Measurements from ENCODE around the gene RDX. TPM values are rescaled to one million over a fixed set of nuclear protein-coding genes. Genes with fewer than 3 reads are reported as not detected.
"Not testable (repeated sequence)": the region's sequence is repeated elsewhere in the genome, so short reads cannot be mapped to it uniquely, and the experiment has no call there.

Gene RDX
- total RNA-seq, 2 donors from 2014 or later, result 121 to 127 TPM

- no peak overlapping the region for H3K9ac ChIP-seq (ENCODE audit: extremely low read depth, low read length, poor library complexity, severe bottlenecking)
- H3K4me1 Mint-ChIP-seq, result peaks cover 38% of the 10 kb centered on the region
- 30 to 53% methylated on average over 2 to 3 of the region's 5 CpGs for WGBS, 2 experiments (ENCODE audit: insufficient coverage in 1 of 2, insufficient read length in 1 of 2)
- H3K36me3 Mint-ChIP-seq (ENCODE audit: low read depth), result no peaks in the 10 kb centered on the region
- no peaks in the 10 kb centered on the region for H3K27me3 ChIP-seq (ENCODE audit: control insufficient read depth, insufficient read depth, low read length, poor library complexity, severe bottlenecking)
- H3K27me3 Mint-ChIP-seq (ENCODE audit: insufficient read depth), result no peaks in the 10 kb centered on the region
- H3K9me3 ChIP-seq (ENCODE audit: control insufficient read depth, low read length), result peaks cover 15% of the 10 kb centered on the region
- H3K4me3 Mint-ChIP-seq, result no peak overlapping the region
- no peaks in the 10 kb centered on the region for H3K36me3 ChIP-seq (ENCODE audit: control insufficient read depth, insufficient read depth, low read length)
- peak; percentile 69 for DNase-seq
- H3K27ac ChIP-seq (ENCODE audit: low read depth, low read length), result no peak overlapping the region
- H3K4me3 ChIP-seq (ENCODE audit: low read length), result no peak overlapping the region
- peaks cover 7% of the 10 kb centered on the region for H3K4me1 ChIP-seq (ENCODE audit: control insufficient read depth, insufficient read depth, low read length)
- TF ChIP-seq CTCF (conservative IDR thresholded peaks at IDR 0.05), result no peak
- H3K9me3 Mint-ChIP-seq, result peaks cover 11% of the 10 kb centered on the region
- peak overlapping the region; percentile 31 for H3K27ac Mint-ChIP-seq
These were observed 11.7 kb upstream of the RDX start for GRCh38 chr11:110308071-110308470.

- H3K27ac Mint-ChIP-seq; H3K27ac ChIP-seq (ENCODE audit: low read depth, low read length): not testable (repeated sequence)
These were observed 9.6 kb upstream of the RDX start for GRCh38 chr11:110306019-110306388.

GRCh38 chr11:110305169-110306018 is 9.0 kb upstream of the RDX start:
- H3K27ac Mint-ChIP-seq, result no peak overlapping the region

More at GRCh38 chr11:110306019-110306388, 9.6 kb upstream of the RDX start:
- H3K36me3 Mint-ChIP-seq (ENCODE audit: low read depth); H3K4me1 ChIP-seq (ENCODE audit: control insufficient read depth, insufficient read depth, low read length); H3K9ac ChIP-seq (ENCODE audit: extremely low read depth, low read length, poor library complexity, severe bottlenecking); DNase-seq; H3K27me3 ChIP-seq (ENCODE audit: control insufficient read depth, insufficient read depth, low read length, poor library complexity, severe bottlenecking); H3K27me3 Mint-ChIP-seq (ENCODE audit: insufficient read depth); H3K4me3 ChIP-seq (ENCODE audit: low read length); H3K4me3 Mint-ChIP-seq; H3K36me3 ChIP-seq (ENCODE audit: control insufficient read depth, insufficient read depth, low read length): not testable (repeated sequence)
- H3K9me3 Mint-ChIP-seq, result peaks cover 18% of the 10 kb centered on the region
- H3K4me1 Mint-ChIP-seq, result peaks cover 24% of the 10 kb centered on the region
- 93 to 100% methylated on average over 1 to 4 of the region's 4 CpGs for WGBS, 2 experiments (ENCODE audit: insufficient coverage in 1 of 2, insufficient read length in 1 of 2)
- H3K9me3 ChIP-seq (ENCODE audit: control insufficient read depth, low read length), result peaks cover 26% of the 10 kb centered on the region

More at GRCh38 chr11:110305169-110306018, 9.0 kb upstream of the RDX start:
- no peak overlapping the region for H3K27ac ChIP-seq (ENCODE audit: low read depth, low read length)
- Mint-ChIP-seq H3K36me3 (ENCODE audit: low read depth) (no peaks in the 10 kb centered on the region), H3K4me3 (no peak overlapping the region), H3K27me3 (ENCODE audit: insufficient read depth) (no peaks in the 10 kb centered on the region), H3K4me1 (peaks cover 19% of the 10 kb centered on the region), H3K9me3 (peaks cover 21% of the 10 kb centered on the region)
- peaks cover 28% of the 10 kb centered on the region for H3K9me3 ChIP-seq (ENCODE audit: control insufficient read depth, low read length)
- no peaks in the 10 kb centered on the region for H3K36me3 ChIP-seq (ENCODE audit: control insufficient read depth, insufficient read depth, low read length)
- TF ChIP-seq CTCF (conservative IDR thresholded peaks at IDR 0.05), result no peak
- H3K4me3 ChIP-seq (ENCODE audit: low read length), result no peak overlapping the region
- no peak for DNase-seq
- H3K4me1 ChIP-seq (ENCODE audit: control insufficient read depth, insufficient read depth, low read length), result no peaks in the 10 kb centered on the region
- H3K9ac ChIP-seq (ENCODE audit: extremely low read depth, low read length, poor library complexity, severe bottlenecking), result no peak overlapping the region
- no peaks in the 10 kb centered on the region for H3K27me3 ChIP-seq (ENCODE audit: control insufficient read depth, insufficient read depth, low read length, poor library complexity, severe bottlenecking)
